ENCODE data around the gene ACTR5.
A peak's percentile ranks its signal among the peaks of the same experiment; 100 is the strongest.

ACTR5 gene

GRCh38 chr20:38779247-38780097 is 31.2 kb downstream of the ACTR5 start:
- Histone ChIP-seq H3K36me3 (ENCODE audit: low read depth) (peaks cover 11% of the 10 kb centered on the region), H3K27ac (ENCODE audit: poor library complexity, severe bottlenecking) (no peak overlapping the region), H3K4me3 (ENCODE audit: severe bottlenecking) (no peak overlapping the region), H3K9me3 (ENCODE audit: severe bottlenecking) (no peaks in the 10 kb centered on the region), H3K27me3 (ENCODE audit: insufficient read depth, poor library complexity, severe bottlenecking) (no peaks in the 10 kb centered on the region), H3K4me1 (ENCODE audit: insufficient read depth, poor library complexity, severe bottlenecking) (peaks cover 9% of the 10 kb centered on the region)
- ATAC-seq (ENCODE audit: low read depth) (peak; percentile 82), DNase-seq (ENCODE audit: low spot score) (peak; percentile 44)
- TF ChIP-seq CTCF (IDR thresholded peaks at IDR 0.05; ENCODE audit: poor library complexity, severe bottlenecking): no peak

- ATAC-seq (ENCODE audit: low read depth): no peak
- no peaks in the 10 kb centered on the region for H3K9me3 ChIP-seq (ENCODE audit: severe bottlenecking)
Observed at GRCh38 chr20:38782275-38782674, 34.0 kb downstream of the ACTR5 start.

GRCh38 chr20:38787870-38788269 is 39.6 kb downstream of the ACTR5 start:
- Histone ChIP-seq H3K4me3 (ENCODE audit: severe bottlenecking) (no peak overlapping the region), H3K4me1 (ENCODE audit: insufficient read depth, poor library complexity, severe bottlenecking) (peaks cover 16% of the 10 kb centered on the region), H3K9me3 (ENCODE audit: severe bottlenecking) (no peaks in the 10 kb centered on the region), H3K27me3 (ENCODE audit: insufficient read depth, poor library complexity, severe bottlenecking) (no peaks in the 10 kb centered on the region), H3K36me3 (ENCODE audit: low read depth) (no peaks in the 10 kb centered on the region), H3K27ac (ENCODE audit: poor library complexity, severe bottlenecking) (no peak overlapping the region)
- ATAC-seq (ENCODE audit: low read depth) (no peak), DNase-seq (ENCODE audit: low spot score) (no peak)
- TF ChIP-seq CTCF (IDR thresholded peaks at IDR 0.05; ENCODE audit: poor library complexity, severe bottlenecking): no peak

More at GRCh38 chr20:38782275-38782674, 34.0 kb downstream of the ACTR5 start:
- no peaks in the 10 kb centered on the region for H3K27me3 ChIP-seq (ENCODE audit: insufficient read depth, poor library complexity, severe bottlenecking)
- DNase-seq (ENCODE audit: low spot score): peak; percentile 61
- no peak for TF ChIP-seq CTCF (IDR thresholded peaks at IDR 0.05; ENCODE audit: poor library complexity, severe bottlenecking)
- H3K4me3 ChIP-seq (ENCODE audit: severe bottlenecking): no peak overlapping the region
- H3K27ac ChIP-seq (ENCODE audit: poor library complexity, severe bottlenecking): no peak overlapping the region
- peaks cover 9% of the 10 kb centered on the region for H3K4me1 ChIP-seq (ENCODE audit: insufficient read depth, poor library complexity, severe bottlenecking)
- no peaks in the 10 kb centered on the region for H3K36me3 ChIP-seq (ENCODE audit: low read depth)

GRCh38 chr20:38789503-38790199 is 41.4 kb downstream of the ACTR5 start:
- DNase-seq (ENCODE audit: low spot score): peak; percentile 73
- H3K27me3 ChIP-seq (ENCODE audit: insufficient read depth, poor library complexity, severe bottlenecking): no peaks in the 10 kb centered on the region
- no peak for TF ChIP-seq CTCF (IDR thresholded peaks at IDR 0.05; ENCODE audit: poor library complexity, severe bottlenecking)

More at GRCh38 chr20:38789503-38790199, 41.4 kb downstream of the ACTR5 start:
- Histone ChIP-seq H3K4me1 (ENCODE audit: insufficient read depth, poor library complexity, severe bottlenecking) (peaks cover 16% of the 10 kb centered on the region), H3K27ac (ENCODE audit: poor library complexity, severe bottlenecking) (peak overlapping the region; percentile 41), H3K9me3 (ENCODE audit: severe bottlenecking) (no peaks in the 10 kb centered on the region), H3K36me3 (ENCODE audit: low read depth) (no peaks in the 10 kb centered on the region), H3K4me3 (ENCODE audit: severe bottlenecking) (no peak overlapping the region)
- peak; percentile 77 for ATAC-seq (ENCODE audit: low read depth)
